GM12878 (cell line): ENCODE measurements around the gene AOPEP. TPM values are rescaled to one million over a fixed set of nuclear protein-coding genes. Genes with fewer than 3 reads are reported as not detected.

Source experiments
- ATAC-seq: fragments of 200-7000 bp; cut with Tn5 transposase; 3 replicates; pipeline ENCODE4 v1.9.1; 2020; ENCODE audit warnings: mild to moderate bottlenecking, moderate library complexity
- BruUV-seq: library from RNA; stranded (reverse); fragments of 400-500 nt; replicated peaks from 2 replicates; lab custom pipeline; 2021; lab: Mats Ljungman, UMichigan
- CTCF ChIA-PET: fragments of 300-600 bp; sonication (Branson Sonifier 250); formaldehyde crosslinking; extraction: SDS; loops from one replicate; lab custom pipeline; 2021; ENCODE audit warnings: inconsistent platforms; lab: Yijun Ruan, JAX
- POLR2A ChIA-PET: fragments of 350-600 bp; formaldehyde crosslinking; extraction: SDS; loops from one replicate; lab custom pipeline; 2021; ENCODE audit warnings: inconsistent platforms; lab: Charles Lee
- RAD21 ChIA-PET: fragments of 300-600 bp; sonication (Branson Sonifier 250); formaldehyde crosslinking; loops from one replicate; lab custom pipeline; 2023; ENCODE audit warnings: antibody characterized with exemption; ENCODE audit not compliant: unreplicated experiment; lab: Charles Lee
- SMC1A ChIA-PET: fragments of 300-600 bp; sonication (Branson Sonifier 250); formaldehyde crosslinking; loops from one replicate; lab custom pipeline; 2023; ENCODE audit not compliant: unreplicated experiment, uncharacterized antibody; lab: Charles Lee
- DNase-seq: peaks from one replicate; pipeline ENCODE4 v3.0.0-alpha.2; 2011; ENCODE audit warnings: low read depth, low spot score
- FAIRE-seq: peaks from 3 replicates; lab custom pipeline; 2011; peaks lifted over from hg19 to GRCh38; lab: Jason Lieb, UNC
- H2AFZ ChIP-seq: 2 replicates; pipeline ENCODE4 v1.6.0; 2011; ENCODE audit warnings: low read depth, low read length, control low read depth; ENCODE audit not compliant: control insufficient read depth
- H3K27ac ChIP-seq: 2 replicates; pipeline ENCODE4 v1.5.1; 2011; ENCODE audit warnings: control low read depth; ENCODE audit not compliant: control insufficient read depth, insufficient read depth
- H3K27me3 ChIP-seq, 2 experiments: replicated peaks in 1 of 2; 2 replicates each; pipeline versions ENCODE4 v1.6.0 to v1.6.1; 2011; ENCODE audit warnings: low read length in 1 of 2; ENCODE audit not compliant: control insufficient read depth in 2 of 2, insufficient read depth in 2 of 2
- H3K36me3 ChIP-seq, 2 experiments: 2 replicates each; pipeline ENCODE4 v1.5.1; 2011; ENCODE audit warnings: low read length in 1 of 2; ENCODE audit not compliant: control insufficient read depth in 2 of 2, insufficient read depth in 2 of 2
- H3K4me1 ChIP-seq: 2 replicates; pipeline ENCODE4 v1.6.1; 2011; ENCODE audit warnings: mild to moderate bottlenecking, low read length, moderate library complexity, mixed read lengths; ENCODE audit not compliant: control insufficient read depth, insufficient read depth
- H3K4me2 ChIP-seq: 2 replicates; pipeline ENCODE4 v1.6.0; 2011; ENCODE audit warnings: control low read depth; ENCODE audit not compliant: control insufficient read depth, insufficient read depth
- H3K4me3 ChIP-seq: fragments of 200-600 bp; sonication (generic); 2 replicates; pipeline ENCODE4 v1.5.1; 2016
- H3K79me2 ChIP-seq: 2 replicates; pipeline ENCODE4 v1.6.0; 2011; ENCODE audit warnings: low read length; ENCODE audit not compliant: control insufficient read depth, insufficient read depth
- H3K9ac ChIP-seq: 2 replicates; pipeline ENCODE4 v1.8.0; 2011; ENCODE audit warnings: low read length, control low read depth, mixed read lengths; ENCODE audit not compliant: control insufficient read depth, insufficient read depth
- H3K9me3 ChIP-seq: replicated peaks from 3 replicates; pipeline ENCODE4 v1.5.1; 2011; ENCODE audit warnings: mild to moderate bottlenecking, low read length; ENCODE audit not compliant: control insufficient read depth, insufficient read depth
- H4K20me1 ChIP-seq: 2 replicates; pipeline ENCODE4 v1.6.0; 2011; ENCODE audit not compliant: control insufficient read depth, insufficient read depth
- ASH2L ChIP-seq: fragments of 300-600, 200-600 bp; sonication (generic); IDR thresholded peaks from 2 replicates; pipeline ENCODE4 v1.6.1; 2017; ENCODE audit warnings: low read depth, mild to moderate bottlenecking, borderline replicate concordance
- HCFC1 ChIP-seq: fragments of 150-350 bp; IDR thresholded peaks from 2 replicates; pipeline ENCODE4 v1.6.1; 2014; ENCODE audit warnings: low read length
- NFYB ChIP-seq: IDR thresholded peaks from 2 replicates; pipeline ENCODE4 v1.6.1; 2011; ENCODE audit warnings: low read depth, mild to moderate bottlenecking, low read length, improper control_type of control experiment, moderate library complexity; ENCODE audit not compliant: insufficient read depth
- NR2C1 ChIP-seq: fragments of 450-650 bp; IDR thresholded peaks from 2 replicates; pipeline ENCODE4 v1.6.1; 2017; ENCODE audit warnings: antibody characterized with exemption, mild to moderate bottlenecking, moderate library complexity
- NR2F1 ChIP-seq: fragments of 450-650 bp; conservative IDR thresholded peaks from 2 replicates; pipeline ENCODE4 v1.6.1; 2017; ENCODE audit warnings: mild to moderate bottlenecking
- POLR2A ChIP-seq: IDR thresholded peaks from 2 replicates; pipeline ENCODE4 v1.6.1; 2011; ENCODE audit warnings: low read depth, mild to moderate bottlenecking, low read length
- POU2F2 ChIP-seq: IDR thresholded peaks from 3 replicates; pipeline ENCODE4 v1.6.1; 2011; ENCODE audit warnings: low read depth, mild to moderate bottlenecking, low read length, borderline replicate concordance
- SMC3 ChIP-seq: IDR thresholded peaks from 2 replicates; pipeline ENCODE4 v1.6.1; 2011; ENCODE audit warnings: low read length, improper control_type of control experiment, borderline replicate concordance
- TARDBP ChIP-seq: IDR thresholded peaks from 2 replicates; pipeline ENCODE4 v1.6.1; 2016; ENCODE audit warnings: borderline replicate concordance
- TBL1XR1 ChIP-seq: IDR thresholded peaks from 2 replicates; pipeline ENCODE4 v1.6.1; 2012; ENCODE audit warnings: low read depth, low read length, improper control_type of control experiment
- YY1 ChIP-seq: IDR thresholded peaks from 2 replicates; pipeline ENCODE4 v1.6.1; 2011; ENCODE audit warnings: low read depth, mild to moderate bottlenecking, low read length
- ZNF207 ChIP-seq: fragments of 450-650 bp; IDR thresholded peaks from 2 replicates; pipeline ENCODE4 v1.6.1; 2014; ENCODE audit warnings: antibody characterized with exemption, mild to moderate bottlenecking, borderline replicate concordance
- ZZZ3 ChIP-seq: IDR thresholded peaks from 2 replicates; pipeline ENCODE4 v1.6.1; 2011; ENCODE audit warnings: low read depth; ENCODE audit not compliant: control insufficient read depth, insufficient read length
- WGBS: methylation state at CpG from one replicate; pipeline ENCODE4 v1.1.6; 2016; ENCODE audit warnings: low lambda C conversion rate; ENCODE audit not compliant: insufficient replicate concordance, insufficient coverage; ENCODE audit errors: missing lambda C conversion rate; 5-methylcytosine and 5-hydroxymethylcytosine counted together
- in situ Hi-C: fragments of 300-500 bp; cut with MboI; formaldehyde crosslinking; loops from 9 replicates; pipeline ENCODE4 v1.14.3; 2018; ENCODE audit warnings: mixed read lengths
- intact Hi-C: fragments of 100-400 bp; cut with micrococcal nuclease; formaldehyde crosslinking; loops from one replicate; pipeline ENCODE4 v1.14.2; 2022; ENCODE audit not compliant: unreplicated experiment
- polyA plus RNA-seq, 11 experiments: library from polyadenylated mRNA; depleted of rRNA in 4 of 11; unstranded in 6 of 11; stranded (reverse) in 5 of 11; fragments of >200 nt; fragmentation: Nextera tagmentation in 4 of 11; fragmentation: Illumina TruSeq in 1 of 11; extraction: Ambion mirVana in 4 of 11; extraction: Trizol in 1 of 11; gene quantifications; 1 replicate in 1 of 11; 2 replicates in 10 of 11; pipeline versions ENCODE4 v1.2.1 to v1.2.3, GENCODE V29; 2011 to 2016; ENCODE audit warnings: inconsistent platforms in 2 of 11, missing spikeins in 2 of 11, low read depth in 1 of 11
- total RNA-seq, 4 experiments: library from RNA; depleted of rRNA in 3 of 4; stranded (reverse); fragments of >200 nt in 3 of 4; fragmentation: Illumina TruSeq in 1 of 4; extraction: Trizol in 1 of 4; gene quantifications; 2 replicates each; pipeline versions ENCODE4 v1.2.1 to v1.2.3, GENCODE V29; 2013 to 2021
- TF ChIP-seq, protein P1 (sequence below): IDR thresholded peaks from 2 replicates; pipeline ENCODE4 v1.6.1; 2011; ENCODE audit warnings: low read depth, low read length, improper control_type of control experiment, borderline replicate concordance
- TF ChIP-seq, protein P2 (sequence below): IDR thresholded peaks from 2 replicates; pipeline ENCODE4 v1.6.1; 2011; ENCODE audit warnings: borderline replicate concordance, low read depth, mild to moderate bottlenecking, moderate library complexity, low read length; ENCODE audit not compliant: insufficient read depth, poor library complexity, severe bottlenecking
- TF ChIP-seq, protein P3 (sequence below): fragments of 450-650 bp; IDR thresholded peaks from 2 replicates; pipeline ENCODE4 v1.6.1; 2017; ENCODE audit warnings: mild to moderate bottlenecking, moderate library complexity
- TF ChIP-seq, protein P4 (sequence below): fragments of 450-650 bp; IDR thresholded peaks from 2 replicates; pipeline ENCODE4 v1.6.1; 2016; ENCODE audit warnings: mild to moderate bottlenecking
- TF ChIP-seq, protein P5 (sequence below): fragments of 450-650 bp; IDR thresholded peaks from 2 replicates; pipeline ENCODE4 v1.6.1; 2014; ENCODE audit warnings: mild to moderate bottlenecking

The AOPEP gene
- total and polyA plus RNA-seq, 10 of the 15 experiments (the other 5 are each of a cell fraction or from before 2014, with no cell fraction given), result 2.3 to 16.9 (median 10.1) TPM

DNA sequence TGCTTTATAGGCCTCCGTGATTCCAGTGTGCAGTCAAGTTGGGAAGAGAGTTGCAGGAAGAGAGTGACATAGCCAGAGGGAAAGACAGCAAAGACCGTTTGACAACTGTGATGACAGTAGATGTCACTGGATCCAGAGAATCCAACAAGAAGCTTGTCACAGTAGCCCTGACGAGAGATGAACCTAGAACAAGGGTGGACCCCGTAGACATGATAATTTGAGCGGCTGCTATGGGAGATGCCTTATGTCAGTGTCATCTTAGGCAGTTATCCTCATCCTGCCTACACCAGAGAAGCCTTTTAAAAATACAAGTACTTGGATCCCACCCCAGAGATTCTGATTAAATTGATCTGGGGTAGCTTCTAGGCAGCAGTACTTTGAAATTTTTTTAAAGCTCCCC is 125.4 kb downstream of the AOPEP start:
- DNase-seq (no peak), ATAC-seq (no peak)
- Histone ChIP-seq H4K20me1 (no peaks in the 10 kb centered on the region), H3K4me3 (no peak overlapping the region), H3K9ac (no peak overlapping the region), H3K79me2 (no peaks in the 10 kb centered on the region)
- intact Hi-C loops, result no loop called here
- POLR2A ChIA-PET, result no interaction called here
- TF ChIP-seq NFYB (no peak), ZZZ3 (no peak), HCFC1 (no peak), NR2C1 (no peak), NR2F1 (no peak), ASH2L (no peak), TARDBP (no peak), ZNF207 (no peak), YY1 (no peak), SMC3 (no peak), POLR2A (no peak), TBL1XR1 (no peak), POU2F2 (no peak)
- TF ChIP-seq, protein P1, sequence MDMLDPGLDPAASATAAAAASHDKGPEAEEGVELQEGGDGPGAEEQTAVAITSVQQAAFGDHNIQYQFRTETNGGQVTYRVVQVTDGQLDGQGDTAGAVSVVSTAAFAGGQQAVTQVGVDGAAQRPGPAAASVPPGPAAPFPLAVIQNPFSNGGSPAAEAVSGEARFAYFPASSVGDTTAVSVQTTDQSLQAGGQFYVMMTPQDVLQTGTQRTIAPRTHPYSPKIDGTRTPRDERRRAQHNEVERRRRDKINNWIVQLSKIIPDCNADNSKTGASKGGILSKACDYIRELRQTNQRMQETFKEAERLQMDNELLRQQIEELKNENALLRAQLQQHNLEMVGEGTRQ, result no peak
- TF ChIP-seq, protein P2, sequence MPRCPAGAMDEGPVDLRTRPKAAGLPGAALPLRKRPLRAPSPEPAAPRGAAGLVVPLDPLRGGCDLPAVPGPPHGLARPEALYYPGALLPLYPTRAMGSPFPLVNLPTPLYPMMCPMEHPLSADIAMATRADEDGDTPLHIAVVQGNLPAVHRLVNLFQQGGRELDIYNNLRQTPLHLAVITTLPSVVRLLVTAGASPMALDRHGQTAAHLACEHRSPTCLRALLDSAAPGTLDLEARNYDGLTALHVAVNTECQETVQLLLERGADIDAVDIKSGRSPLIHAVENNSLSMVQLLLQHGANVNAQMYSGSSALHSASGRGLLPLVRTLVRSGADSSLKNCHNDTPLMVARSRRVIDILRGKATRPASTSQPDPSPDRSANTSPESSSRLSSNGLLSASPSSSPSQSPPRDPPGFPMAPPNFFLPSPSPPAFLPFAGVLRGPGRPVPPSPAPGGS, result no peak
- TF ChIP-seq, protein P3, sequence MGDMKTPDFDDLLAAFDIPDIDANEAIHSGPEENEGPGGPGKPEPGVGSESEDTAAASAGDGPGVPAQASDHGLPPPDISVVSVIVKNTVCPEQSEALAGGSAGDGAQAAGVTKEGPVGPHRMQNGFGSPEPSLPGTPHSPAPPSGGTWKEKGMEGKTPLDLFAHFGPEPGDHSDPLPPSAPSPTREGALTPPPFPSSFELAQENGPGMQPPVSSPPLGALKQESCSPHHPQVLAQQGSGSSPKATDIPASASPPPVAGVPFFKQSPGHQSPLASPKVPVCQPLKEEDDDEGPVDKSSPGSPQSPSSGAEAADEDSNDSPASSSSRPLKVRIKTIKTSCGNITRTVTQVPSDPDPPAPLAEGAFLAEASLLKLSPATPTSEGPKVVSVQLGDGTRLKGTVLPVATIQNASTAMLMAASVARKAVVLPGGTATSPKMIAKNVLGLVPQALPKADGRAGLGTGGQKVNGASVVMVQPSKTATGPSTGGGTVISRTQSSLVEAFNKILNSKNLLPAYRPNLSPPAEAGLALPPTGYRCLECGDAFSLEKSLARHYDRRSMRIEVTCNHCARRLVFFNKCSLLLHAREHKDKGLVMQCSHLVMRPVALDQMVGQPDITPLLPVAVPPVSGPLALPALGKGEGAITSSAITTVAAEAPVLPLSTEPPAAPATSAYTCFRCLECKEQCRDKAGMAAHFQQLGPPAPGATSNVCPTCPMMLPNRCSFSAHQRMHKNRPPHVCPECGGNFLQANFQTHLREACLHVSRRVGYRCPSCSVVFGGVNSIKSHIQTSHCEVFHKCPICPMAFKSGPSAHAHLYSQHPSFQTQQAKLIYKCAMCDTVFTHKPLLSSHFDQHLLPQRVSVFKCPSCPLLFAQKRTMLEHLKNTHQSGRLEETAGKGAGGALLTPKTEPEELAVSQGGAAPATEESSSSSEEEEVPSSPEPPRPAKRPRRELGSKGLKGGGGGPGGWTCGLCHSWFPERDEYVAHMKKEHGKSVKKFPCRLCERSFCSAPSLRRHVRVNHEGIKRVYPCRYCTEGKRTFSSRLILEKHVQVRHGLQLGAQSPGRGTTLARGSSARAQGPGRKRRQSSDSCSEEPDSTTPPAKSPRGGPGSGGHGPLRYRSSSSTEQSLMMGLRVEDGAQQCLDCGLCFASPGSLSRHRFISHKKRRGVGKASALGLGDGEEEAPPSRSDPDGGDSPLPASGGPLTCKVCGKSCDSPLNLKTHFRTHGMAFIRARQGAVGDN, result no peak
- TF ChIP-seq, protein P4, sequence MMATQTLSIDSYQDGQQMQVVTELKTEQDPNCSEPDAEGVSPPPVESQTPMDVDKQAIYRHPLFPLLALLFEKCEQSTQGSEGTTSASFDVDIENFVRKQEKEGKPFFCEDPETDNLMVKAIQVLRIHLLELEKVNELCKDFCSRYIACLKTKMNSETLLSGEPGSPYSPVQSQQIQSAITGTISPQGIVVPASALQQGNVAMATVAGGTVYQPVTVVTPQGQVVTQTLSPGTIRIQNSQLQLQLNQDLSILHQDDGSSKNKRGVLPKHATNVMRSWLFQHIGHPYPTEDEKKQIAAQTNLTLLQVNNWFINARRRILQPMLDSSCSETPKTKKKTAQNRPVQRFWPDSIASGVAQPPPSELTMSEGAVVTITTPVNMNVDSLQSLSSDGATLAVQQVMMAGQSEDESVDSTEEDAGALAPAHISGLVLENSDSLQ, result no peak
- TF ChIP-seq, protein P5, sequence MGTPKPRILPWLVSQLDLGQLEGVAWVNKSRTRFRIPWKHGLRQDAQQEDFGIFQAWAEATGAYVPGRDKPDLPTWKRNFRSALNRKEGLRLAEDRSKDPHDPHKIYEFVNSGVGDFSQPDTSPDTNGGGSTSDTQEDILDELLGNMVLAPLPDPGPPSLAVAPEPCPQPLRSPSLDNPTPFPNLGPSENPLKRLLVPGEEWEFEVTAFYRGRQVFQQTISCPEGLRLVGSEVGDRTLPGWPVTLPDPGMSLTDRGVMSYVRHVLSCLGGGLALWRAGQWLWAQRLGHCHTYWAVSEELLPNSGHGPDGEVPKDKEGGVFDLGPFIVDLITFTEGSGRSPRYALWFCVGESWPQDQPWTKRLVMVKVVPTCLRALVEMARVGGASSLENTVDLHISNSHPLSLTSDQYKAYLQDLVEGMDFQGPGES, result no peak
- TF ChIP-seq, all 136 proteins: peak for 0
- ChIA-PET SMC1A (interaction anchor here (1.0 to 1.9 kb wide), 7 partner anchors 9 to 66 kb away, joined by 3 to 6 read pairs (median 3); no protein-coding TSS in a partner anchor), RAD21 (no interaction called here), CTCF (interaction anchor here (1.3 kb wide), 1 partner anchor 10 kb away, joined by 3 read pairs; no protein-coding TSS in a partner anchor)
- Histone ChIP-seq H3K4me2 (no peak overlapping the region), H3K27ac (no peak overlapping the region), H3K9me3 (no peaks in the 10 kb centered on the region), H3K27me3 (no peaks in the 10 kb centered on the region), H2AFZ (no peak overlapping the region), H3K4me1 (no peaks in the 10 kb centered on the region), H3K36me3 (no peaks in the 10 kb centered on the region)
- 98% methylated on average over 5 of the region's 5 CpGs for WGBS
- in situ Hi-C loops, result no loop called here
- FAIRE-seq, result no peak
- no TSS peak for BruUV-seq
